K562 (cell line): ENCODE results near the gene SELENOM. TPM values are rescaled to one million over a fixed set of nuclear protein-coding genes. Genes with fewer than 3 reads are reported as not detected.

ENCODE experiments used
- EP300 ChIP-seq: IDR thresholded peaks from 2 replicates; pipeline ENCODE4 v1.6.1; 2012; ENCODE audit warnings: low read length, improper control_type of control experiment
- SMAD3 ChIP-seq: fragments of 450-650 bp; formaldehyde crosslinking; conservative IDR thresholded peaks from 2 replicates; pipeline ENCODE4 v1.4.0; 2020; ENCODE audit warnings: mild to moderate bottlenecking
- ZBTB40 ChIP-seq, 2 experiments: fragments of 450-650 bp in 1 of 2; sonication (generic) in 1 of 2; formaldehyde crosslinking in 1 of 2; IDR thresholded peaks; 2 replicates each; pipeline versions ENCODE4 v1.7.1 to v1.9.0; 2016 to 2022; ENCODE audit warnings: inconsistent platforms in 1 of 2, mild to moderate bottlenecking in 1 of 2, missing genetic modification reagents in 1 of 2
- polyA plus RNA-seq, 8 experiments: library from polyadenylated mRNA; depleted of rRNA in 4 of 8; stranded (reverse) in 5 of 8; unstranded in 3 of 8; fragments of >200 nt; fragmentation: Nextera tagmentation in 2 of 8; fragmentation: Illumina TruSeq in 1 of 8; extraction: Ambion mirVana in 2 of 8; extraction: Trizol in 1 of 8; gene quantifications; 2 replicates each; pipeline versions ENCODE4 v1.2.1 to v1.2.3, GENCODE V29; 2011 to 2014; ENCODE audit warnings: inconsistent platforms in 1 of 8, missing spikeins in 1 of 8
- total RNA-seq, 7 experiments: library from RNA; depleted of rRNA in 6 of 7; stranded (reverse); fragments of >200 nt in 6 of 7; fragmentation: Illumina TruSeq in 2 of 7; extraction: Trizol in 2 of 7; gene quantifications; 2 replicates each; pipeline versions ENCODE4 v1.2.1 to v1.2.3, GENCODE V29; 2011 to 2021; ENCODE audit warnings: low replicate concordance in 1 of 7

SELENOM gene
- total and polyA plus RNA-seq, 9 of the 15 experiments (the other 6 are each of a cell fraction or from before 2014, with no cell fraction given), result 1.2 to 10.6 (median 3.7) TPM

- TF ChIP-seq ZBTB40 (IDR thresholded peaks at IDR 0.05) (0 out of 2 replicates have a peak, but pooled peaks have one; percentile 17), ZBTB40 (CRISPR knock-in tag; IDR thresholded peaks at IDR 0.05) (no peak), SMAD3 (CRISPR knock-in tag) (no peak), EP300 (no peak)
- TF ChIP-seq, all 486 proteins: peak for 2
Measured at GRCh38 chr22:31106731-31107177, 614 bp downstream of the SELENOM start (continued).
